Activated CD8-positive, alpha-beta memory T cell treated with anti-CD3 and anti-CD28 coated beads, Interleukin-2, amount 50 U/mL, for 48 hours (primary cell): ENCODE measurements around the gene USP54.
"Not testable (repeated sequence)": the region's sequence is repeated elsewhere in the genome, so short reads cannot be mapped to it uniquely, and the experiment has no call there.

Source experiments
- DNase-seq: peaks from one replicate; pipeline ENCODE4 v3.0.0-alpha.2; 2020

USP54 gene

GRCh38 chr10:73590881-73591799 lies at the start of gene USP54:
Gene USP54, minus strand, starts transcription at chr10:73591342. Its CDS starts 15,684 bp downstream, at chr10:73575658.
- no peak for DNase-seq

DNA sequence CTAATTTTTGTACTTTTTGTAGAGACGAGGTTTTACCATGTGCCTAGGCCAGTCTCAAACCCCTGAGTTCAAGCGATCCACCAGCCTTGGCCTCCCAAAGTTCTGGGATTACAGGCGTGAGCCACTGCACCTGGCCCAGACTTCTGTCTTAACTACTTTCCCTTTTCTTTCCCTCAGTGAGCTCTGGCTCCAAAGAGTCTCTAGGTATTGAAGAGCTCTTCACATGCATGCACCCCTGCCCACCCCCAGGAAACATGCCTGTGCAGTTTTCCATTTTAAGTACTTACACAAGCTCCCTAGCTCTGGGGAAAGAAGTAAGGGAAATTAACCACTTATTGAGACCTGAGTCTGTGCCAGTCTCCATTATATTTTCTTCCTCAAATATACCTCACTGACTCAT lies 48.1 kb upstream of the USP54 start:
- no peak for DNase-seq

- DNase-seq: no peak
Measured at GRCh38 chr10:73635781-73636180, 44.6 kb upstream of the USP54 start.

DNA sequence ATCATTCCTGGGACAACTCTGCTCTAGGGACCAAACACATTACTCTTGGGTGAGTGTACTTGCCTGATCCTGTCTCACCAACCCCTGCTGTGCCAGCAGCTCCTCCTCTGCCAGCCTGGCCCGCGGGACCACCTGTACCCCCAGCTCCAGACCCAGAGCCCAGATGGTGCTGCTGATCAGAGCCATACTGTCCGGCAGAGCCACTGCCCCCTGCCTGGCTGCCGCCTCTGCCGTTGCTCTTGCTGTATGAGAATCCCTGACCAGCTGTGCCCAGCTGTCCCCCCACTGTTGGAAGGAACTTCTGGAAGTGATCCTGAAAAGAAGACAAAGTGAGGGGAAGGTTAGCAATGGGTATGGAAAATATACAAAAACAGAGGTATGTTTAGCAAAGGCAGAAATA lies 43.3 kb upstream of the USP54 start:
- DNase-seq: no peak

- no peak for DNase-seq
Measured at GRCh38 chr10:73629165-73629564, 38.0 kb upstream of the USP54 start.

DNA sequence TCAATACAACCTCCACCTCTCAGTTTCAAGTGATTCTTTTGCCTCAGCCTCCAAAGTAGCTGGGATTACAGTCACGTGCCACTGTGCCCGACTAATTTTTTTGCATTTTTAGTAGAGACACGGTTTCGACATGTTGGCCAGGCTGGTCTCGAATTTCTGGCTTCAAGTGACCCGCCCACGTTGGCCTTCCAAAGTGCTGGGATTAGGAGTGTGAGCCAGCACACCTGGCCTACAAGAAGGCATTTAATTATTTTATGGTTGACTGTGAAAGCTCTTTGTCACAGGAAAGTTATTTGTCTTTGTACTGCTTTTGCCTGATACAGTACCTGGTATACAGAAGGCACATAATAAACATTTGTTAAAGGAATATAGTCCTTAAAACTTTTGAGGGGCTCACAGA lies 37.3 kb upstream of the USP54 start:
- DNase-seq: no peak

DNA sequence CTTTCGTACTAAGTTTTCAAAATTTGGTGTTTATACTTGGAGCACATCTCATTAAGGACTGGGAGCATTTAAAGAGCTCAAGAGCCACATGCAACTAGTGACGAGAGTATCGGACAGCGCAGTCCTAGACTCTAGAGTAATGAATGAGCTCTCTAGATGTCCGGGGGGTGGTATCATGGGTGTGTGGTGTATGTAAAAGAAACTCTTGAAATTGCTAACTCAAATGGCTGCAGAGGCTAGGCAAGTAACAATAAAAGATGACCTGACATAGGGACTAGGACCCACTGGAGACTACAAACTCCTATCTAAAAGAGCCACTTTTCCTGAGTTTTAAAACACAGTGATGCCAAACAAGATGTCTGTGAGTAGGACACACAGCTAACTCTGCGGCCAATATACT lies 36.2 kb upstream of the USP54 start:
- no peak for DNase-seq

GRCh38 chr10:73625884-73626752 lies 35.0 kb upstream of the USP54 start:
- DNase-seq: peak; percentile 91

- no peak for DNase-seq
Measured at GRCh38 chr10:73625004-73625883, 34.1 kb upstream of the USP54 start.

DNA sequence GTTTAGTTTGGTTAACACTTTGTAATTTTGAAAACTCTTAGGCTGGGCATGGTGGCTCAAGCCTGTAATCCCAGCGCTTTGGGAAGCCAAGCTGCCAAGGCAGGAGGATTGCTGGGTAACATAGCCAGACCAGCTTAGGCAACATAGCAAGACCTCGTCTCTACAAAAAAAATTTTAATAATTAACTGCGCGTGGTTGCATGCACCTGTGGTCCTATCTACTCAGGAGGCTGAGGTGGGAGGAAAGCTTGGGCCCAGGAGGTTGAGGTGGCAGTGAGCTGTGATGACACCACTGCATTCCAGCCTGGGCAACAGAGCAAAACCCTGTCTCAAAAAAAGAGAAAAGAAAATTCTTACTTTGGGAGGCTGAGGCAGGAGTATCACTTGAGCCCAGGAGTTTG lies 31.9 kb upstream of the USP54 start:
- peak; percentile 26 for DNase-seq

DNA sequence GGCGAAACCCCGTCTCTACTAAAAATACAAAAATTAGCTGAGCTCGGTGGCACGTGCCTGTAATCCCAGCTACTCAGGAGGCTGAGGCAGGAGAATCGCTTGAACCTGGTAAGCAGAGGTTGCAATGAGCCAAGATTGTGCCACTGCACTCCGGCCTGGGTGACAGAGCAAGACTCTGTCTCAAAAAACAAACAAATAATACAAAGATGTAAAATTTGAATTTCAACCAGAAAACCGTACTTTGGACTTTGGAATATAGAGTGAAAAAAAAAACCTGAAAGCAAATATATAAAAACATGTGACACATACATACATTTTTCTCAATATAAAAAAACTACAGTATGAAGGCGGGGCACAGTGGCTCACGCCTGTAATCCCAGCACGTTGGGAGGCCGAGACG lies 29.8 kb upstream of the USP54 start:
- DNase-seq: not testable (repeated sequence)

DNA sequence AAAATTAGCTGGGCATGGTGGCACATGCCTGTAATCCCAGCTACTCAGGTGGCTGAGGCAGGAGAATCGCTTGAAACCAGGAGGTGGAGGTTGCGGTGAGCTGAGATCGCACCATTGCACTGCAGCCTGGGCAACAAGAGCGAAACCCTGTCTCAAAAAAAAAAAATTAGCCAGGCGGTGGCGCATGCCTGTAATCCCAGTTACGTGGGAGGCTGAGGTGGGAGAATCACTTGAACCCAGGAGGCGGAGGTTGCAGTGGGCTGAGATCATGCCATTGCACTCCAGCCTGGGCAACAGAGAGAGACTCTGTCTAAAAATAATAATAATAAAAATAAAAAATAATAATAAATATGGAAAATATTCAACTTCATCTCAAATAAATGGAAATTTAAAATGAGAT lies 26.0 kb upstream of the USP54 start:
- not testable (repeated sequence) for DNase-seq

GRCh38 chr10:73614720-73615119 lies 23.6 kb upstream of the USP54 start:
- no peak for DNase-seq

GRCh38 chr10:73609116-73609515 lies 18.0 kb upstream of the USP54 start:
- DNase-seq: no peak

DNA sequence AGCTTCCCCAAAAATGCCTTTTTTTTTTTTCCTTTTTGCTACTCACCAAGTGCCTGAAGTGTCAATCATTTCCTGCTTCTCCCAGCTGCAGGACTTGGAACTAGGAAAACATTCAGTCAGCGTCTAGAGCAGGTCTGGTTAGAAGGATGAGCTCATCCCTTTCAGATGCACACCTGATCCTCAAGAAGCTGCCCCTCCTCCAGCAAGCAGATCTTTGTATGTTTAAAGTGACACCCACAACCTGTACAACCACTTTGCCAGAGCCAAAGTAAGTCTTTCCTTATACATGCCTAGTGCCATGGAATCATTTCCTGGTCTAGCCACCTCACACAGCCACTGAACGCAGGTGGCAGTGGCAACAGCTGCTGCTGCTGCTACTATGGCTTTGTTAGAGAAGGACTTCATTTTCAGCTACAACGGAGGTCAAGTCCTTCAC lies 10.4 kb upstream of the USP54 start:
- DNase-seq: no peak

DNA sequence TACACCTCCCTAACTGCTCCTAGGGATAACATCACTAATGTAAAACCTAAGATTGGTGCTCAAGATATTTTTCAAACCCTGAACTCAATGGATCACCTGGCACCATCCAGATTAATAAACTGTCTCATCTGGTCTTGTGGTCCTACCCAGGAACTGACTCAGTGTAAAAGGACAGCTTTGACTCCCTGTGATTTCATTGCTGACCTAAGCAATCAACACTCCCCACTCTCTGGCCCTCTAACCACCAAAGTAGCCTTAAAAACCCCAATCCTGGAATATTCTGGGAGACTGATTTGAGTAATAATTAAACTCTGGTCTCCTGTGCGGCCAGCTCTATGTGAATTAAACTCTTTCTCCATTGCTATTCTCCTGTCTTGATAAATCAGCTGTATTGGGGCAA lies 6.2 kb upstream of the USP54 start:
- no peak for DNase-seq

- no peak for DNase-seq
Measured at GRCh38 chr10:73593812-73594211, 2.7 kb upstream of the USP54 start.

DNA sequence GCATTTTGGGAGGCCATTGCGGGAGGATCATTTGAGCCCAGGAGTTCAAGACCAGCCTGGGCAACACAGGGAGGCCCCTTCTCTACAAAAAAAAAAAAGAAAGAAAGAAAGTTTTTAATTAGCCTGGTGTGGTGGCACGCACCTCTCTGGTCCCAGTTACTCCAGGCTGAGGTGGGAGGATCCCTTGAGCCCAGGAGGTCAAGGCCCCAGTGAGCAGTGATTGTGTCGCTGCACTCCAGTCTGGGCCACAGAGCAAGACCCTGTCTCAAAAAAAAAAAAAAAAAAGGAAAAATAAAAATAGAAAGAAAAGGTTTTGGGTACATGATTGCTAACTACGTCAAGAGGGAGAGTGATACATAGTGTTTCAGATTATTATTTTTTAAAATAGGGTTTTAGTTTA lies 2.0 kb upstream of the USP54 start:
- no peak for DNase-seq

- DNase-seq: no peak
Measured at GRCh38 chr10:73591935-73592699, 975 bp upstream of the USP54 start.

DNA sequence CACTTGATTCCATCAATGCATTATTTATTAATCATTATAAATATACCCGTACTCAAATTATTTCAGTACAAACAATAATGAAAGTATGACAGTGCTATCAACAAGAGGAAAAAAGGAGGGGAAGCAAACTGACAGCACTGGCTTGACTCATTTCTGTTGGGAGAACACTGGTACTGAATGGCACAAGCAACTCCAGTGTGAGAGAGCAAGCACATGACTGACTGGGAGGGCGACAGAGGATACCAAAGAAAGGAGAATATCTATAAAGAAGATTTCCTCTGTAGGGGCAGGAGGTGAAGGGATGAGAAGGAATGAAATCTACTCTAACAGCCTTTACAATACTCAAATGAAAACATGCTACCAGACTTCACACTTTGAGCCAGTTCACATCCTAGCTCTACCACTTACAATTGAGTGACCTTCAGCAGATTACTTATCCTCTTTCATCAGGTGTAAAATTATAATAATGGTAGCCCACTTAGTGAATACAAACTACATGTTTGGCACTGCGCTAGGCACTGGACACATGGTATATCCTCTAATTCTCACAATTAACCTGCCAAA lies 1.5 kb downstream of the USP54 start:
- no peak for DNase-seq

- DNase-seq: no peak
Measured at GRCh38 chr10:73588656-73589055, 2.5 kb downstream of the USP54 start.

- no peak for DNase-seq
Measured at GRCh38 chr10:73586583-73586984, 4.6 kb downstream of the USP54 start.
